EH (cell line): ENCODE data around the gene RUNX2.

ENCODE experiments used
- DNase-seq: peaks from one replicate; pipeline ENCODE4 v3.0.0-alpha.2; 2015; ENCODE audit warnings: low read depth

RUNX2 gene

GRCh38 chr6:45351076-45351475, 22.9 kb downstream of the RUNX2 start:
- no peak for DNase-seq

- DNase-seq = no peak
These were observed 23.5 kb downstream of the RUNX2 start for GRCh38 chr6:45351667-45352066.

GRCh38 chr6:45353654-45354053, 25.5 kb downstream of the RUNX2 start:
- no peak for DNase-seq

- DNase-seq = no peak
These were observed 36.3 kb downstream of the RUNX2 start for GRCh38 chr6:45364466-45364865.

- no peak for DNase-seq
These were observed 36.9 kb downstream of the RUNX2 start for GRCh38 chr6:45365036-45365435.

- DNase-seq = no peak
These were observed 38.4 kb downstream of the RUNX2 start for GRCh38 chr6:45366534-45366933.

GRCh38 chr6:45367999-45368398, 39.9 kb downstream of the RUNX2 start:
- no peak for DNase-seq

GRCh38 chr6:45369870-45370269, 41.7 kb downstream of the RUNX2 start:
- peak; percentile 17 for DNase-seq

- no peak for DNase-seq
These were observed 43.9 kb downstream of the RUNX2 start for GRCh38 chr6:45371924-45372573.

GRCh38 chr6:45375449-45375848, 47.3 kb downstream of the RUNX2 start:
- DNase-seq = no peak

GRCh38 chr6:45376310-45377042, 48.3 kb downstream of the RUNX2 start:
- DNase-seq = peak; percentile 16

GRCh38 chr6:45377043-45377553, 49.0 kb downstream of the RUNX2 start:
- no peak for DNase-seq

- peak; percentile 91 for DNase-seq
These were observed 49.6 kb downstream of the RUNX2 start, which contains the start of gene SUPT3H for GRCh38 chr6:45377554-45378333. SUPT3H (minus strand) TSS chr6:45377934.

GRCh38 chr6:45378334-45378926, 50.3 kb downstream of the RUNX2 start:
- DNase-seq = no peak

GRCh38 chr6:45382391-45382790, 54.3 kb downstream of the RUNX2 start:
- DNase-seq = no peak

- no peak for DNase-seq
These were observed 58.4 kb downstream of the RUNX2 start for GRCh38 chr6:45386501-45386900.

- peak; percentile 76 for DNase-seq
These were observed 59.1 kb downstream of the RUNX2 start for GRCh38 chr6:45387236-45387635.

- DNase-seq = peak; percentile 38
These were observed 60.2 kb downstream of the RUNX2 start for GRCh38 chr6:45388328-45388727.

- DNase-seq = no peak
These were observed 66.5 kb downstream of the RUNX2 start for GRCh38 chr6:45394586-45395095.

- DNase-seq = no peak
These were observed 70.1 kb downstream of the RUNX2 start for GRCh38 chr6:45398075-45398813.

- no peak for DNase-seq
These were observed 71.9 kb downstream of the RUNX2 start for GRCh38 chr6:45400021-45400420.
